GM23338 (cell line): ENCODE data around the gene CLEC4G. TPM values are rescaled to one million over a fixed set of nuclear protein-coding genes. Genes with fewer than 3 reads are reported as not detected.

Experiments
- ATAC-seq: fragments of 200-7000 bp; cut with Tn5 transposase; 3 replicates; pipeline ENCODE4 v1.9.1; 2020
- DNase-seq: peaks from one replicate; pipeline ENCODE4 v3.0.0-alpha.2; 2015; ENCODE audit warnings: low spot score
- H2AFZ ChIP-seq: fragments of 200-600 bp; sonication (generic); 2 replicates; pipeline ENCODE4 v1.8.0; 2016; ENCODE audit warnings: antibody characterized with exemption, mild to moderate bottlenecking, moderate library complexity
- H3F3A ChIP-seq: fragments of 200-600 bp; sonication (generic); replicated peaks from 2 replicates; pipeline ENCODE4 v1.8.0; 2017; ENCODE audit warnings: antibody characterized with exemption, mixed run types, low read depth
- H3K27ac ChIP-seq: fragments of 200-600 bp; sonication (generic); 2 replicates; pipeline ENCODE4 v1.6.1; 2016; ENCODE audit warnings: low read depth
- H3K27me3 ChIP-seq: fragments of 200-600 bp; sonication (generic); 2 replicates; pipeline ENCODE4 v1.8.0; 2016; ENCODE audit warnings: mild to moderate bottlenecking, mixed run types, moderate library complexity; ENCODE audit not compliant: insufficient read depth
- H3K36me3 ChIP-seq: fragments of 200-600 bp; sonication (generic); 2 replicates; pipeline ENCODE4 v1.8.0; 2016; ENCODE audit warnings: mild to moderate bottlenecking; ENCODE audit not compliant: insufficient read depth
- H3K4me1 ChIP-seq: fragments of 200-600 bp; sonication (generic); 2 replicates; pipeline ENCODE4 v1.8.0; 2016; ENCODE audit warnings: mild to moderate bottlenecking, moderate library complexity; ENCODE audit not compliant: insufficient read depth
- H3K4me2 ChIP-seq: fragments of 200-600 bp; sonication (generic); 2 replicates; pipeline ENCODE4 v1.7.1; 2017; ENCODE audit warnings: mixed run types
- H3K4me3 ChIP-seq: fragments of 200-600 bp; sonication (generic); 2 replicates; pipeline ENCODE4 v1.6.1; 2016; ENCODE audit warnings: mixed run types
- H3K79me2 ChIP-seq: fragments of 200-600 bp; sonication (generic); replicated peaks from 2 replicates; pipeline ENCODE4 v1.8.0; 2017; ENCODE audit warnings: mild to moderate bottlenecking; ENCODE audit not compliant: insufficient read depth
- H3K9me2 ChIP-seq: fragments of 200-600 bp; sonication (generic); 2 replicates; pipeline ENCODE4 v1.8.0; 2017; ENCODE audit not compliant: insufficient read depth
- H4K20me1 ChIP-seq: fragments of 200-600 bp; sonication (generic); replicated peaks from 2 replicates; pipeline ENCODE4 v1.8.0; 2017; ENCODE audit warnings: mild to moderate bottlenecking; ENCODE audit not compliant: insufficient read depth
- H3K27ac Mint-ChIP-seq: 2 replicates; pipeline ENCODE4 v1.8.0; 2020; ENCODE audit warnings: inconsistent platforms, mild to moderate bottlenecking, moderate library complexity, mixed read lengths
- H3K27me3 Mint-ChIP-seq: 3 replicates; pipeline ENCODE4 v1.8.0; 2022; ENCODE audit warnings: low read depth, mild to moderate bottlenecking, moderate library complexity, mixed read lengths, inconsistent platforms; ENCODE audit not compliant: insufficient read depth, poor library complexity
- H3K36me3 Mint-ChIP-seq: 3 replicates; pipeline ENCODE4 v1.8.0; 2021; ENCODE audit warnings: low read depth, mild to moderate bottlenecking, inconsistent platforms, moderate library complexity, mixed read lengths
- H3K4me1 Mint-ChIP-seq: 3 replicates; pipeline ENCODE4 v1.8.0; 2020; ENCODE audit warnings: mild to moderate bottlenecking, inconsistent platforms, mixed read lengths
- H3K4me3 Mint-ChIP-seq: 3 replicates; pipeline ENCODE4 v1.8.0; 2021; ENCODE audit warnings: moderate library complexity, mild to moderate bottlenecking, inconsistent platforms, mixed read lengths
- H3K9me3 Mint-ChIP-seq: 3 replicates; pipeline ENCODE4 v1.8.0; 2020; ENCODE audit warnings: moderate library complexity, mild to moderate bottlenecking, inconsistent platforms, mixed read lengths
- CTCF ChIP-seq, 2 experiments: fragments of 200-600 bp in 1 of 2; sonication (generic) in 1 of 2; conservative IDR thresholded peaks; 2 replicates each; pipeline versions ENCODE4 v1.5.1 to v1.6.1; 2016 to 2017; ENCODE audit warnings: antibody characterized with exemption in 2 of 2, low read depth in 2 of 2, mild to moderate bottlenecking in 2 of 2, moderate library complexity in 1 of 2
- ETS1 ChIP-seq: IDR thresholded peaks from 2 replicates; pipeline ENCODE4 v1.6.1; 2016; ENCODE audit warnings: antibody characterized with exemption
- EZH2 ChIP-seq: fragments of 200-600 bp; sonication (generic); IDR thresholded peaks from one replicate; pipeline ENCODE4 v1.8.0; 2017; ENCODE audit warnings: antibody characterized with exemption, mild to moderate bottlenecking, low read depth; ENCODE audit not compliant: unreplicated experiment
- POLR2AphosphoS5 ChIP-seq: IDR thresholded peaks from 2 replicates; pipeline ENCODE4 v1.6.1; 2016; ENCODE audit warnings: antibody characterized with exemption, low read depth
- polyA plus RNA-seq: library from polyadenylated mRNA; unstranded; fragments of >200 nt; fragmentation: Nextera tagmentation; extraction: Ambion mirVana; gene quantifications from 2 replicates; pipeline ENCODE4 v1.2.1, GENCODE V29; 2016
- total RNA-seq: library from RNA; depleted of rRNA; stranded (reverse); fragments of >200 nt; shearing (Covaris generic); gene quantifications from 2 replicates; pipeline ENCODE4 v1.2.3, GENCODE V29; 2014
- TF ChIP-seq, protein P1 (sequence below): IDR thresholded peaks from one replicate; pipeline ENCODE4 v1.6.1; 2018; ENCODE audit warnings: antibody characterized with exemption; ENCODE audit not compliant: unreplicated experiment

The CLEC4G gene
- total and polyA plus RNA-seq, 2 experiments from 2014 or later: 0.52 to 0.65 TPM

GRCh38 chr19:7682175-7682855, 49.6 kb downstream of the CLEC4G start:
- no peak for TF ChIP-seq EZH2
- TF ChIP-seq CTCF (conservative IDR thresholded peaks at IDR 0.05; ENCODE audit: low read depth in 2 of 2): peak; percentile 60 to 71
- TF ChIP-seq ETS1: no peak
- Histone ChIP-seq H4K20me1 (peaks cover 8% of the 10 kb centered on the region), H2AFZ (no peak overlapping the region; the same call in 1 of the 2 replicates), H3F3A (0 out of 2 replicates have a peak, but pooled peaks cover 3% of the 10 kb centered on the region), H3K36me3 (no peaks in the 10 kb centered on the region; the same call in 1 of the 2 replicates), H3K4me2 (peak overlapping the region; percentile 91), H3K4me3 (peak overlapping the region; percentile 92), H3K27me3 (no peaks in the 10 kb centered on the region; the same call in 1 of the 2 replicates), H3K79me2 (0 out of 2 replicates have a peak, but pooled peaks cover 3% of the 10 kb centered on the region), H3K27ac (peak overlapping the region; percentile 85), H3K4me1 (peaks cover 7% of the 10 kb centered on the region), H3K9me2 (no peaks in the 10 kb centered on the region)
- Mint-ChIP-seq H3K27me3 (peaks cover 32% of the 10 kb centered on the region), H3K27ac (peak overlapping the region; percentile 49; the same call in 1 of the 2 replicates), H3K9me3 (no peaks in the 10 kb centered on the region), H3K36me3 (peaks cover 31% of the 10 kb centered on the region), H3K4me1 (peaks cover 4% of the 10 kb centered on the region; the same call in 2 of the 3 replicates), H3K4me3 (peak overlapping the region; percentile 83)
- ATAC-seq (peak; percentile 55), DNase-seq (peak; percentile 83)

- Mint-ChIP-seq H3K4me1 (peaks cover 4% of the 10 kb centered on the region; the same call in 2 of the 3 replicates), H3K27me3 (peaks cover 32% of the 10 kb centered on the region), H3K27ac (peak overlapping the region; percentile 52; the same call in 1 of the 2 replicates), H3K4me3 (peak overlapping the region; percentile 83), H3K9me3 (no peaks in the 10 kb centered on the region), H3K36me3 (peaks cover 31% of the 10 kb centered on the region)
- Histone ChIP-seq H2AFZ (peak overlapping the region; percentile 78; the same call in 1 of the 2 replicates), H3K4me2 (peak overlapping the region; percentile 91), H4K20me1 (peaks cover 8% of the 10 kb centered on the region), H3K27ac (peak overlapping the region; percentile 85), H3K27me3 (peaks cover 6% of the 10 kb centered on the region; the same call in 1 of the 2 replicates), H3K36me3 (no peaks in the 10 kb centered on the region; the same call in 1 of the 2 replicates), H3K4me3 (peak overlapping the region; percentile 92), H3K79me2 (0 out of 2 replicates have a peak, but pooled peaks cover 3% of the 10 kb centered on the region), H3K4me1 (peaks cover 7% of the 10 kb centered on the region), H3K9me2 (no peaks in the 10 kb centered on the region), H3F3A (0 out of 2 replicates have a peak, but pooled peaks cover 3% of the 10 kb centered on the region)
- peak; percentile 64 for ATAC-seq
- DNase-seq: peak; percentile 97
- TF ChIP-seq, protein P1, sequence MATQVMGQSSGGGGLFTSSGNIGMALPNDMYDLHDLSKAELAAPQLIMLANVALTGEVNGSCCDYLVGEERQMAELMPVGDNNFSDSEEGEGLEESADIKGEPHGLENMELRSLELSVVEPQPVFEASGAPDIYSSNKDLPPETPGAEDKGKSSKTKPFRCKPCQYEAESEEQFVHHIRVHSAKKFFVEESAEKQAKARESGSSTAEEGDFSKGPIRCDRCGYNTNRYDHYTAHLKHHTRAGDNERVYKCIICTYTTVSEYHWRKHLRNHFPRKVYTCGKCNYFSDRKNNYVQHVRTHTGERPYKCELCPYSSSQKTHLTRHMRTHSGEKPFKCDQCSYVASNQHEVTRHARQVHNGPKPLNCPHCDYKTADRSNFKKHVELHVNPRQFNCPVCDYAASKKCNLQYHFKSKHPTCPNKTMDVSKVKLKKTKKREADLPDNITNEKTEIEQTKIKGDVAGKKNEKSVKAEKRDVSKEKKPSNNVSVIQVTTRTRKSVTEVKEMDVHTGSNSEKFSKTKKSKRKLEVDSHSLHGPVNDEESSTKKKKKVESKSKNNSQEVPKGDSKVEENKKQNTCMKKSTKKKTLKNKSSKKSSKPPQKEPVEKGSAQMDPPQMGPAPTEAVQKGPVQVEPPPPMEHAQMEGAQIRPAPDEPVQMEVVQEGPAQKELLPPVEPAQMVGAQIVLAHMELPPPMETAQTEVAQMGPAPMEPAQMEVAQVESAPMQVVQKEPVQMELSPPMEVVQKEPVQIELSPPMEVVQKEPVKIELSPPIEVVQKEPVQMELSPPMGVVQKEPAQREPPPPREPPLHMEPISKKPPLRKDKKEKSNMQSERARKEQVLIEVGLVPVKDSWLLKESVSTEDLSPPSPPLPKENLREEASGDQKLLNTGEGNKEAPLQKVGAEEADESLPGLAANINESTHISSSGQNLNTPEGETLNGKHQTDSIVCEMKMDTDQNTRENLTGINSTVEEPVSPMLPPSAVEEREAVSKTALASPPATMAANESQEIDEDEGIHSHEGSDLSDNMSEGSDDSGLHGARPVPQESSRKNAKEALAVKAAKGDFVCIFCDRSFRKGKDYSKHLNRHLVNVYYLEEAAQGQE: no peak
- peak in 1 of 2 experiments; percentile 67; a peak in 2 of 4 replicates for TF ChIP-seq CTCF (conservative IDR thresholded peaks at IDR 0.05; ENCODE audit: low read depth in 2 of 2)
- 0 out of 2 replicates have a peak, but pooled peaks have one; percentile 20 for TF ChIP-seq POLR2AphosphoS5
Observed at GRCh38 chr19:7681340-7682174, 50.4 kb downstream of the CLEC4G start.
